Measurements from ENCODE around the gene ZNF22. TPM values are rescaled to one million over a fixed set of nuclear protein-coding genes. Genes with fewer than 3 reads are reported as not detected.

ZNF22 gene
- total RNA-seq, 1 experiment from 2014 or later = 36.9 TPM

DNA sequence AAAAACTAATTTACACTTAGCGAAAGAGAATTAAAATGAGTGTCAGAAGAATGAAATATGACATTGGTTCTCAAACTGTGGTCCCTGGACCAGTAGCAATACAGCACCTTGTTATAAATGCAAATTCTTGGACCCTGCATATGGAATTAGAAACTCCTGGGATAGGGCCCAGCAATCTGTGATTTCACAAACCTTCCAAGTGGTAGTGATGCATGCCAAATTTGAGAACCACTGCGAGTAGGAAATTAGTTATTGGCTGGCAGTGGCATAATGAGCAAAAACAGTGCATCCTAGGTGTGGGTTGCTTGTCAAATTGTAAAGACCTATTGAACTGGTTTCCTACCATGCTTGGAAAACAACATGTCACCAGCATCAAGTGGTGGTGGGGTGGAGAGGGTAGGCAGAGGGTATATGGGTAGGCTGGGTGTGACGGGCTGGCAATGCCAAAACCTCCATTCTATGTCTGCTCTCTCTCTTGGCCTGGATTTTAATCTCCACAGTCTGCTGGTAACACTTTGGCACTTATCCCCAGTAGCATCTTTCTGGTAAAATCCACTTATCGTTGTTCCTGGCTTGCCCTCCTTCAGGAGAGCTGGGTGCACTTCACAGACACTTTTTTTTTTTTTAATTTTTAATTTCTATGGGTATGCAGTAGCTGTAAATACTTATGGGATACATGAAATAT, 50.0 kb downstream of the ZNF22 start:
- Histone ChIP-seq H4K91ac (ENCODE audit: insufficient read length, low read depth, low read length) (no peak overlapping the region), H4K5ac (ENCODE audit: insufficient read length, low read depth, low read length) (no peak overlapping the region), H4K20me1 (ENCODE audit: control insufficient read depth, insufficient read depth, insufficient read length) (no peaks in the 10 kb centered on the region), H3K18ac (ENCODE audit: insufficient read length, low read depth, low read length) (no peak overlapping the region), H3K23ac (ENCODE audit: insufficient read length, low read depth, low read length) (no peak overlapping the region), H3K9me3 (ENCODE audit: control insufficient read depth, low read depth, low read length) (no peaks in the 10 kb centered on the region), H3K14ac (ENCODE audit: insufficient read depth, low read length) (no peak overlapping the region), H3K56ac (ENCODE audit: insufficient read length, low read depth, low read length) (no peak overlapping the region), H3K4me2 (ENCODE audit: insufficient read depth, insufficient read length, low read length) (no peak overlapping the region), H3K27me3 (ENCODE audit: insufficient read depth, low read length) (no peaks in the 10 kb centered on the region), H3K27ac (ENCODE audit: insufficient read length, low read depth, low read length) (no peak overlapping the region), H2BK15ac (ENCODE audit: low read depth, low read length) (no peak overlapping the region), H2AK5ac (ENCODE audit: insufficient read length, low read length) (no peak overlapping the region), H3K4ac (ENCODE audit: low read depth, low read length) (no peak overlapping the region), H3K9ac (ENCODE audit: extremely low read depth, insufficient read length, low read length) (no peak overlapping the region), H3K23me2 (ENCODE audit: insufficient read length, low read depth, low read length, poor library complexity, severe bottlenecking) (no peaks in the 10 kb centered on the region), H3T11ph (ENCODE audit: low read length) (no peak overlapping the region), H2BK5ac (ENCODE audit: insufficient read length, low read length) (no peak overlapping the region), H3K4me1 (ENCODE audit: insufficient read depth, low read length) (no peaks in the 10 kb centered on the region), H2BK12ac (ENCODE audit: insufficient read length, low read depth, low read length) (no peak overlapping the region), H2BK20ac (ENCODE audit: low read depth, low read length, poor library complexity, severe bottlenecking) (no peak overlapping the region), H3K79me2 (ENCODE audit: insufficient read depth, low read length) (no peaks in the 10 kb centered on the region), H2BK120ac (ENCODE audit: low read depth, low read length, poor library complexity, severe bottlenecking) (no peak overlapping the region), H4K8ac (replicated peaks; ENCODE audit: insufficient read length, low read depth, low read length) (no peak overlapping the region), H3K79me1 (ENCODE audit: insufficient read depth, low read depth, low read length, poor library complexity, severe bottlenecking) (no peaks in the 10 kb centered on the region), H2AFZ (ENCODE audit: low read length) (no peak overlapping the region)
- TF ChIP-seq, protein P1, sequence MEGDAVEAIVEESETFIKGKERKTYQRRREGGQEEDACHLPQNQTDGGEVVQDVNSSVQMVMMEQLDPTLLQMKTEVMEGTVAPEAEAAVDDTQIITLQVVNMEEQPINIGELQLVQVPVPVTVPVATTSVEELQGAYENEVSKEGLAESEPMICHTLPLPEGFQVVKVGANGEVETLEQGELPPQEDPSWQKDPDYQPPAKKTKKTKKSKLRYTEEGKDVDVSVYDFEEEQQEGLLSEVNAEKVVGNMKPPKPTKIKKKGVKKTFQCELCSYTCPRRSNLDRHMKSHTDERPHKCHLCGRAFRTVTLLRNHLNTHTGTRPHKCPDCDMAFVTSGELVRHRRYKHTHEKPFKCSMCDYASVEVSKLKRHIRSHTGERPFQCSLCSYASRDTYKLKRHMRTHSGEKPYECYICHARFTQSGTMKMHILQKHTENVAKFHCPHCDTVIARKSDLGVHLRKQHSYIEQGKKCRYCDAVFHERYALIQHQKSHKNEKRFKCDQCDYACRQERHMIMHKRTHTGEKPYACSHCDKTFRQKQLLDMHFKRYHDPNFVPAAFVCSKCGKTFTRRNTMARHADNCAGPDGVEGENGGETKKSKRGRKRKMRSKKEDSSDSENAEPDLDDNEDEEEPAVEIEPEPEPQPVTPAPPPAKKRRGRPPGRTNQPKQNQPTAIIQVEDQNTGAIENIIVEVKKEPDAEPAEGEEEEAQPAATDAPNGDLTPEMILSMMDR (conservative IDR thresholded peaks at IDR 0.05) = no peak
- H3K4me3 Mint-ChIP-seq = no peak overlapping the region
- H3K27ac Mint-ChIP-seq = no peak overlapping the region
- H3K27me3 Mint-ChIP-seq (ENCODE audit: low read depth) = peaks cover under 1% of the 10 kb centered on the region; the same call in 1 of the 2 replicates
- no peaks in the 10 kb centered on the region for H3K36me3 Mint-ChIP-seq (ENCODE audit: insufficient read depth in 1 of 3, low read depth in 3 of 3)
- no CpG with 5 or more reads among the region's 4 CpGs for WGBS (ENCODE audit: extremely low coverage, insufficient read length, low lambda C conversion rate)
- peaks cover 3 to 4% of the 10 kb centered on the region in 2 experiments; a peak in 3 of 4 replicates for H3K4me1 Mint-ChIP-seq
- DNase-seq = no peak
- H3K9me3 Mint-ChIP-seq = no peaks in the 10 kb centered on the region

All from H9 (cell line).